BLaER1 (cell line): ENCODE measurements around the gene TBC1D20.
A peak's percentile ranks its signal among the peaks of the same experiment; 100 is the strongest.

Experiments
- H3K27ac ChIP-seq: shearing (Covaris generic); formaldehyde crosslinking; 2 replicates; pipeline ENCODE4 v1.8.1; 2022
- H3K27me3 ChIP-seq: shearing (Covaris generic); formaldehyde crosslinking; 2 replicates; pipeline ENCODE4 v1.8.1; 2022
- H3K36me3 ChIP-seq: shearing (Covaris generic); formaldehyde crosslinking; 2 replicates; pipeline ENCODE4 v1.8.1; 2022
- H3K4me1 ChIP-seq: shearing (Covaris generic); formaldehyde crosslinking; 2 replicates; pipeline ENCODE4 v1.8.1; 2022
- H3K4me2 ChIP-seq: shearing (Covaris generic); formaldehyde crosslinking; 2 replicates; pipeline ENCODE4 v1.8.1; 2022
- H3K4me3 ChIP-seq: shearing (Covaris generic); formaldehyde crosslinking; 2 replicates; pipeline ENCODE4 v1.8.1; 2022
- H3K9ac ChIP-seq: shearing (Covaris generic); formaldehyde crosslinking; 2 replicates; pipeline ENCODE4 v1.8.1; 2022
- H3K9me3 ChIP-seq: shearing (Covaris generic); formaldehyde crosslinking; 2 replicates; pipeline ENCODE4 v1.8.1; 2022
- H4K20me1 ChIP-seq: shearing (Covaris generic); formaldehyde crosslinking; 2 replicates; pipeline ENCODE4 v1.8.1; 2022
- Cebpa-rat ChIP-seq: shearing (Covaris generic); IDR thresholded peaks from 2 replicates; pipeline ENCODE4 v1.8.1; 2022

Gene TBC1D20

DNA sequence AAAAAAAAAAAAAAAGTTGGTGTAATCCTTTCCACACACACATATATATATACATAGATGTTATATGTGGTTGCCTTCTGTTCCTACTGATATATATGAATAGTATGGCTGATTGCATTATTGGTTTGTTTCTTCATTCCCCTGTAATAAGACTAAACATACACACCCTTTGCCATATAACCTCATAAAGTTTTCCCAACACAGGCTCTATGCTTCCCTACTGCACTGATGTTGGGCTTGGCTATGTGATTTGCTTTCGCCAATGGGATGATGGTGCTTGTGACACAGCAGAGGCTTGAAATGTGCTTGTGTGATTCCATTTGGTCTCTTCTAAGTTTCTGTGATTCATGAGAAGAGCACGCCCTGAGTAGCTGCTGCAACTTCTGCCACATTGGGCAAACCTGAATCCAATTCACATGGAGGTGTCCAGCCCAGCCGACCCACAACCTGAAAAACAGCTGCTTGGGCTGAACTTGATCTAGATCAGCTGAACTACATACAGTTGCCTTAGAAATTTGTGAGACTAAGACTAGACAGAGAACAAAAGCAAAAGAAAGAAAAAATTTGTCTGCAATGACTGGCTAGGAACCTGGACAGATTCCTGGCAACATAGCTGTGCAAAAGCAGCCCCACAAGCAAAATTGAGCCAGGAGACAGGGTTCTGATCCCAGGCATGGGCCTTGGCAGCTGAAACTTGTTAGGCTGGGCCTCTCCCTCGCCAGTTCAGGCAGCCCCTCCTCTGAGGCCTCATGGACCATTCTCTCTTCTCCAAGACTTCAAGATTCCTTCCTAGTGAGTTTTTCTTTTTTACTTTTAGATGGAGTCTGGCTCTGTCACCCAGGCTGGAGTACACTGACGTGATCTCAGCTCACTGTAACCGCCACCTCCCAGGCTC lies 13.4 kb upstream of the TBC1D20 start:
- no peak for TF ChIP-seq Cebpa-rat
- H3K4me1 ChIP-seq = no peaks in the 10 kb centered on the region
- no peaks in the 10 kb centered on the region for H3K27me3 ChIP-seq
- H3K9ac ChIP-seq = no peak overlapping the region
- peaks cover 66% of the 10 kb centered on the region for H3K36me3 ChIP-seq
- H4K20me1 ChIP-seq = peaks cover 25% of the 10 kb centered on the region
- H3K27ac ChIP-seq = no peak overlapping the region
- no peak overlapping the region for H3K4me2 ChIP-seq
- no peak overlapping the region for H3K4me3 ChIP-seq
- peaks cover 36% of the 10 kb centered on the region for H3K9me3 ChIP-seq

DNA sequence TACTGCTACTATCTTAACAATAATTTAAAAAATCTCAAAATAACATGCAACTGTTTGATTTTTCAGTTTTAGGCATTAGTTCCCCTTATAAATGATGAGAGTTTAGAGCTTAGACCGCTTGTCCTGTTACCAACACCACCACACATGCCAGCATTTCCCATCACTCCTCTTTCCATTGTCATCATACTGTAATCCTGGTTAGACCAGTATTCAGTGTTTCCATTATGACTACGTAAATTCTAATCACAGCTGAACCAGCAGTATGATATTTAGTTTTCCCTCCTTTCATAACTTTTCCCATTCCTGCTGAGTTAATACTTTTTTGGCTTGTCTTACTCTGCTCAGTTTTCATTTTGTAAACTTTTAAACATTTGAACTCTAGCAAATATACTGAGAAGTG lies 12.2 kb upstream of the TBC1D20 start:
- TF ChIP-seq Cebpa-rat = no peak
- H3K36me3 ChIP-seq = peaks cover 60% of the 10 kb centered on the region

DNA sequence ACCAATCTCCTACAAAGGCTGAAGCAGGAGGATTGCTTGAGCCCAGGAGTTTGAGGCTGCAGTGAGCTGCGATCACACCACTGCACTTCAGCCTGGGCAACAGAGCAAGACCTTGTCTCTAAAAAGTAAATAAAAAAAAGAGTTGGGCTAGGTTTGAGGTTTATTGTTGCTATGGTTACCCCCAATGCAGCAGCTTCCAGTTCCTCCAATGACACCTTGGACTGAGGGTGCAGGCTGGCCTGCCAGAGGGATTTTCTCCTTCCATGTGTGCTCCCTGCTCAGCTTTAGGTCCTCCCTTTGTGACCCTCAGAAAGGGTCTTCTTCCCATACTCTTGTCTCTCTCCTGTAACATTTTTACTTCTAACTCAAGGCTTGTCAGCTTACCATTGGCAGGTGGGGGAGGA lies 10.6 kb upstream of the TBC1D20 start:
- TF ChIP-seq Cebpa-rat = no peak
- H3K27ac ChIP-seq = no peak overlapping the region
- H3K4me3 ChIP-seq = no peak overlapping the region
- H3K4me2 ChIP-seq = no peak overlapping the region
- peaks cover 51% of the 10 kb centered on the region for H3K36me3 ChIP-seq
- no peaks in the 10 kb centered on the region for H3K4me1 ChIP-seq
- peaks cover 64% of the 10 kb centered on the region for H3K9me3 ChIP-seq
- no peaks in the 10 kb centered on the region for H4K20me1 ChIP-seq
- no peaks in the 10 kb centered on the region for H3K27me3 ChIP-seq
- no peak overlapping the region for H3K9ac ChIP-seq

More for the DNA sequence above, 12.2 kb upstream of the TBC1D20 start:
- Histone ChIP-seq H3K4me2 (no peak overlapping the region), H3K4me1 (no peaks in the 10 kb centered on the region), H4K20me1 (peaks cover 15% of the 10 kb centered on the region), H3K27ac (no peak overlapping the region), H3K4me3 (no peak overlapping the region), H3K9me3 (peaks cover 47% of the 10 kb centered on the region), H3K9ac (no peak overlapping the region), H3K27me3 (no peaks in the 10 kb centered on the region)

DNA sequence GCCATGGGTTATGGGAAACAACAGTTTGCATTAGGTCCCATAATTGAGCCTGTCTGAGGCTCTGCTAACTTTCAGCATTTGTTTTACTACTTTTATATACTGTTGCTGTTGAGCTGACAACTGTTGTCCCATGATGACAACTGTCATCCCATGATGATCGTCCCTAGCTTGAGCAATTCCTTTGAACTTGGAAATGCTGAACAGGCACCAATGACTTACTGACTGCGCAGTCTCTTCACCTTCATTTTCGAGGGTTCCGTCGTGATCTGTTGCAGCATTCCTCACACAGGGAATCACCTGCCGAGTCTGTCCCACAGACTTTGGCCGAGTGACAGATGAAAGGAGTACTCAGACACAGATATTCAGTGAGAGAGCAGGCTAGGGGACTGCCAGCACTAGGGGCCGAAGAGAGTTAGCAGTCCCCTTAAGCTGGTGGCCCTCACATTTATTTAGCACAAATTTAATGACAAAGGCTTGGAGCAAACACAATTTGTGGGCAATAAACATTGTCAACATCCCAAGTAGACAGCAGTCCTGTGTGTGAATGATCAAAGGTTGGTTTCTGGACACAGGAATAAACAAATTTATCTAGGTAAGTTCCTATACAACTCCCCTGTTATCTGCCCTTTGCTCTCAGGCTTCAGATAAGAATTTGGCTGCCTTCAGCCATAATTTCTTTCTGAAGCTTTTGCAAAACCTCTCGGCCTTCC lies 10.0 kb upstream of the TBC1D20 start:
- Histone ChIP-seq H3K36me3 (peaks cover 45% of the 10 kb centered on the region), H4K20me1 (no peaks in the 10 kb centered on the region), H3K4me2 (no peak overlapping the region), H3K4me1 (no peaks in the 10 kb centered on the region), H3K9me3 (peaks cover 70% of the 10 kb centered on the region), H3K27me3 (no peaks in the 10 kb centered on the region), H3K4me3 (no peak overlapping the region), H3K9ac (no peak overlapping the region), H3K27ac (no peak overlapping the region)
- no peak for TF ChIP-seq Cebpa-rat

DNA sequence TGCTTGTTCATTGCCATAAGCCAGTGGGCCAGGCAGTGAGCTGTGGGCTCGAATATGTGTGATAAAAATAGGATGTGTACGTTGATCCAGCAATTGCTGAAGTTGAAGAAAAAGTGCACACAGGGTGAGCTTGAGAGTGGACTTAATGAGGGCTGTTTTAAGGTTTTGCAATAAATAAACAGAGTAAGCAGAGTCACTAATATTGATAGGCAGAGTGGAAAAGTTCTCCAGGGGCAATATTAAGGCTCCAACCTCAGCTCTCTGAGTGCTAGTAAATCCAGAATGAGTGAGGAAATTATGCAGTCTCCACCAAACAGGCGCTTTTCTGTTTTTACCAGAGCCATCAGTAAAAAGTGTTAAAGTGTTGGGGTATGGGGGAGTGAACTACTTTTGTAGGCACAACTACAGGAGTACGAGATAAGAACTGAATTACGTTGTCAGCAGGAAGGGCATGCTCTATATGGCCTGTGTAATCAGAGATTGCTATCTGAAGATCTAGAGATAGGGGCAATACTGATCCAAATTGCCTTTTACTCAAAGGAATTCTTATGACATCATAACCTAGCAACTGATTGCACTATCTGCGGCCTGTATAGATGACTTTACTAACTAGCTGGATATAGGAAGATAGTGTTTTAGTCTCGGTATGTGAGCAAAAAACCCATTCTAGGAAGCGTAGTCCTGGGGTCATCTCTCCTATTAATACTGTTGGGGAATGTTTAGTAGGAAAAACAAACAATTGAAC lies 7.6 kb upstream of the TBC1D20 start:
- no peak overlapping the region for H3K27ac ChIP-seq
- peaks cover 24% of the 10 kb centered on the region for H3K36me3 ChIP-seq
- H4K20me1 ChIP-seq = no peaks in the 10 kb centered on the region
- H3K4me2 ChIP-seq = no peak overlapping the region
- no peak overlapping the region for H3K9ac ChIP-seq
- H3K4me1 ChIP-seq = no peaks in the 10 kb centered on the region
- no peaks in the 10 kb centered on the region for H3K27me3 ChIP-seq
- no peak overlapping the region for H3K4me3 ChIP-seq
- H3K9me3 ChIP-seq = peaks cover 77% of the 10 kb centered on the region
- no peak for TF ChIP-seq Cebpa-rat

DNA sequence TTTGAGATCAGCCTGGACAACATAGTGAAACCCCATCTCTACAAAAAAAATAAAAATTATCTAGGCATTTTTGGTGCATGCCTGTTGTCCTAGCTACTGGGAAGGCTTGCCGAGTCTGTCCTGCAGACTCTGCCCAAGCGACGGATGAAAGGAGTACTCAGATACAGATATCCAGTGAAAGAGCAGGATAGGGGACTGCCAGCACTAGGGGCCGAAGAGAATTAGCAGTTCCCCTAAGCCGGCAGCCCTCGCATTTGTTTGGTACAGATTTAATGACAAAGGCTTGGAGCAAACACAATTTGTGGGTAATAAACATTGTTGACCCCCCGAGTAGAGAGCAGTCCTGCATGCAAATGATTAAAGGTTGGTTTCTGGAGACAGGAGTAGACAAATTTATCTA lies 5.4 kb upstream of the TBC1D20 start:
- H3K36me3 ChIP-seq = peaks cover 6% of the 10 kb centered on the region
- no peaks in the 10 kb centered on the region for H3K27me3 ChIP-seq
- H3K9ac ChIP-seq = no peak overlapping the region
- no peak overlapping the region for H3K4me2 ChIP-seq
- no peak overlapping the region for H3K4me3 ChIP-seq
- H4K20me1 ChIP-seq = no peaks in the 10 kb centered on the region
- peaks cover 5% of the 10 kb centered on the region for H3K4me1 ChIP-seq
- TF ChIP-seq Cebpa-rat = no peak
- H3K27ac ChIP-seq = no peak overlapping the region
- peaks cover 62% of the 10 kb centered on the region for H3K9me3 ChIP-seq

DNA sequence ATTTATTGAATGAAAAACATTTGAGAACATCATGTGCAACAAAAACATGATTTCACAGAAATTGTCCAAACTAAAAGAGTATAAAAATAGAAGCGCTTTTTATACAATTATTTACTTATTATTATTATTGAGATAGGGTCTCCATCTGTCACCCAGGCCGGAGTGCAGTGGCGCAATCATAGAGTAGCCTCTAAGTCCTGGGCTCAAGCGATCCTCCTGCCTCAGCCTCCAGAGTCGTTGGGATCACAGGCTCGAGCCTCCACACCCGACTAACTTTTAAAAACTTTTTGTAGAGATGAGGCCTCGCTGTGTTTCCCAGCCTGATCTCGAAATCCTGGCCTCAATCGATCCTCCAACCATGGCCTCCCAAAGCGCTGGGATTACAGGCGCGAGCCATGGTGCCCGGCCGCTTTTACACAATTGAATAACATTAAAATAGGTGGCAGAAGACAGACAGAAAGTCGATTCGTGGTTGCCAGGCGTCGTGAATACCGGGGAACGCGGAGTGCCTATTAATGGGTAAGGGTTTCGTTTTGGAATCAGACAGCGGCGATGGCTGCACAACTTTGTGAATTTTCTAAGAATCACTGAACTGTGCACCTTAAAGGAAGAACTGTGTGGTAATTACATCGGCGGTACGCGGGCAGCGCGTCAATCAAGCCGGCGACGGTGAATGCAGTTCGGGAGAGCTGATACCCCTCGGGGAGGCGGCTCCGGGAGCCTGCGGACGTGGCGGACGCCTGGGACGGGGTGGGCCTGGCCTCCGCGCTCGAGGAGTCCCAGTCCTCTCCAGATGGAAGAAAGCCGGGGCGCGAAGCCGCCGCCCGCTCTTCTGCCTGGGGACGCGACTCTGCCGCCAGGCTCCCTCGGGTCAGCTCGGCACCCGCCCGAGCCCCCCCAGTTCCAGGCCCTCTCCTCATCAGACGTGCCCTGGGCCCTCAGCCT lies 807 bp downstream of the TBC1D20 start:
- no peak for TF ChIP-seq Cebpa-rat

DNA sequence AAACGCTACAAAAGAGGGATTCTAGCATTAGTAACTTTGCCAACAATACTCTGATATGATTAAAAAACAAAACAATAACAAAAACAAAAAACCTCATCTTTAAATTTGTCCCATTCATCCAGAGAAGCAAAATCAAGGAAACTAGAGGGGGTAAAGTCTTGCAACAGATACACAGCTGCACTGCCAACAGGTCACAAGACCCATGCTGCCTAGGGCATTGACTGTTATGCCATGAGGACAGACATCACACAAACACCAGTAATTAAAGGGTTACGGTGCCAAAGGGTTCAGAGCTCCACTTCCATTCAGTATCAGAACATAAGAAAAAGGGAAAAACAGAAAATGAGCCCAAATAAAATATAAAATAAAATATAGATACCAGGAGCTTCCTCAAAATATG lies 1.6 kb downstream of the TBC1D20 start:
- Histone ChIP-seq H3K9me3 (no peaks in the 10 kb centered on the region), H3K4me1 (peaks cover 42% of the 10 kb centered on the region), H3K4me3 (peak overlapping the region; percentile 96), H3K27me3 (no peaks in the 10 kb centered on the region), H3K4me2 (peak overlapping the region; percentile 95), H4K20me1 (peaks cover 65% of the 10 kb centered on the region), H3K36me3 (peaks cover 5% of the 10 kb centered on the region; the same call in 1 of the 2 replicates), H3K27ac (no peak overlapping the region), H3K9ac (peak overlapping the region; percentile 94; the same call in 1 of the 2 replicates)
- TF ChIP-seq Cebpa-rat = no peak

More for the DNA sequence above, 807 bp downstream of the TBC1D20 start:
- Histone ChIP-seq H3K27ac (peak overlapping the region; percentile 89), H3K36me3 (peaks cover 5% of the 10 kb centered on the region; the same call in 1 of the 2 replicates), H3K9me3 (no peaks in the 10 kb centered on the region), H3K9ac (peak overlapping the region; percentile 94), H3K4me1 (peaks cover 42% of the 10 kb centered on the region), H3K27me3 (no peaks in the 10 kb centered on the region), H3K4me2 (peak overlapping the region; percentile 95), H3K4me3 (peak overlapping the region; percentile 96), H4K20me1 (peaks cover 57% of the 10 kb centered on the region)

DNA sequence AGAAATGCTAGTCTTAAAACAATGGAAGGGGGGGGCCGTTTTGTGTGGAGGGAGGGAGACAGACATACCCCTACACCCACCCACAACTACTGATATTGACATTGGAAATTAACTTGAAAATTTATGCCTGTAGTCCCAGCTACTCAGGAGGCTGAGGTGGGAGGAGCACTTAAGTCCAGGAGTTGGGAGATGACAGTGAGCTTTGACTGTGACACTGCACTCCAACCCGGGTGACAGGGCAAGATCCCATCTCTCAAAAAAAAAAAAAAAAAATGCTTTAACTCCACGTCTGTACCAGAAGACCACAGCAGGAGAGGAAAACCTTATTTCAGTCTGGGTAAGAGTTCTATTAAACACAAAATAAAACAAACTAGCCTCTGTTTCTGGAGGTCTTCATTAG lies 2.2 kb downstream of the TBC1D20 start:
- H3K9me3 ChIP-seq = no peaks in the 10 kb centered on the region
- peaks cover 70% of the 10 kb centered on the region for H4K20me1 ChIP-seq
- H3K4me1 ChIP-seq = peaks cover 42% of the 10 kb centered on the region
- peaks cover 6% of the 10 kb centered on the region; the same call in 1 of the 2 replicates for H3K36me3 ChIP-seq
- H3K4me2 ChIP-seq = peak overlapping the region; percentile 95
- no peak overlapping the region; the same call in 1 of the 2 replicates for H3K9ac ChIP-seq
- TF ChIP-seq Cebpa-rat = no peak
- H3K27ac ChIP-seq = no peak overlapping the region
- no peaks in the 10 kb centered on the region for H3K27me3 ChIP-seq
- H3K4me3 ChIP-seq = no peak overlapping the region
